Gastroesophageal sphincter (tissue), 4 donors: ENCODE results near the gene GNPTG. TPM values are rescaled to one million over a fixed set of nuclear protein-coding genes. Genes with fewer than 3 reads are reported as not detected.
A peak's percentile ranks its signal among the peaks of the same experiment; 100 is the strongest.

Experiments used
- ATAC-seq: fragments of 150-250 bp; one replicate; pipeline ENCODE4 v1.9.1; 2016; ENCODE audit warnings: mild to moderate bottlenecking, moderate library complexity
- H3K27ac ChIP-seq, 4 donors: fragments of 200-600 bp; sonication (generic) in 3 of 4; 1 replicate in 3 of 4; 2 replicates in 1 of 4; pipeline ENCODE4 v1.5.1; 2016 to 2019
- H3K27me3 ChIP-seq: fragments of 200-600 bp; sonication (generic); one replicate; pipeline ENCODE4 v1.5.1; 2019
- H3K36me3 ChIP-seq, 2 donors: fragments of 200-600 bp; sonication (generic); one replicate each; pipeline ENCODE4 v1.5.1; 2019; ENCODE audit warnings: control low read depth in 1 of 2
- H3K4me1 ChIP-seq, 3 donors: fragments of 200-600 bp; sonication (generic); 1 replicate in 2 of 3; 2 replicates in 1 of 3; pipeline ENCODE4 v1.5.1; 2016 to 2019; ENCODE audit warnings: control low read depth in 2 of 3
- H3K4me3 ChIP-seq, 2 donors: fragments of 200-600 bp; sonication (generic); one replicate each; pipeline ENCODE4 v1.5.1; 2019; ENCODE audit warnings: mild to moderate bottlenecking in 1 of 2, moderate library complexity in 1 of 2
- H3K9me3 ChIP-seq, 3 donors: fragments of 200-600 bp; sonication (generic); one replicate each; pipeline ENCODE4 v1.5.1; 2017 to 2019; ENCODE audit warnings: control low read depth in 2 of 3
- CTCF ChIP-seq, 4 experiments: fragments of 200-600 bp in 2 of 4; fragments of 450-650 bp in 2 of 4; sonication (generic) in 1 of 4; IDR thresholded peaks; one replicate each; pipeline ENCODE4 v1.5.1; 2017 to 2019; ENCODE audit warnings: antibody characterized with exemption in 4 of 4, mild to moderate bottlenecking in 2 of 4, moderate library complexity in 2 of 4
- EP300 ChIP-seq: sonication (generic); formaldehyde crosslinking; IDR thresholded peaks from one replicate; pipeline ENCODE4 v1.6.1; 2017; ENCODE audit warnings: antibody characterized with exemption, mild to moderate bottlenecking
- POLR2A ChIP-seq, 2 donors: fragments of 450-650 bp; IDR thresholded peaks; one replicate each; pipeline ENCODE4 v1.6.1; 2017; ENCODE audit warnings: antibody characterized with exemption in 2 of 2, mild to moderate bottlenecking in 2 of 2, moderate library complexity in 1 of 2
- POLR2AphosphoS5 ChIP-seq: sonication (generic); formaldehyde crosslinking; IDR thresholded peaks from one replicate; pipeline ENCODE4 v1.6.1; 2017; ENCODE audit warnings: antibody characterized with exemption
- WGBS, 2 donors: methylation state at CpG; one replicate each; pipeline ENCODE4 v1.1.5; 2018; ENCODE audit warnings: low coverage in 1 of 2; 5-methylcytosine and 5-hydroxymethylcytosine counted together
- total RNA-seq, 4 donors: library from RNA; depleted of rRNA; stranded (reverse); fragments of >200 nt; gene quantifications; one replicate each; pipeline ENCODE4 v1.1.0, GENCODE V29; 2016

GNPTG gene
- total RNA-seq, 4 donors from 2014 or later, result 45.1 to 55.3 (median 50.5) TPM

GRCh38 chr16:1350691-1351090, 1.0 kb upstream of the GNPTG start:
- Histone ChIP-seq H3K4me1 (peaks cover 0 to 55% (median 23%) of the 10 kb centered on the region in 3 donors), H3K27me3 (no peaks in the 10 kb centered on the region), H3K27ac (peak overlapping the region in 1 of 4 donors; percentile 85), H3K9me3 (no peaks in the 10 kb centered on the region), H3K36me3 (peaks cover 0 to 34% of the 10 kb centered on the region in 2 donors), H3K4me3 (peak overlapping the region; percentile 80 to 84)
- ATAC-seq, result no peak
- TF ChIP-seq POLR2A (IDR thresholded peaks at IDR 0.05) (no peak), CTCF (IDR thresholded peaks at IDR 0.05) (no peak), POLR2AphosphoS5 (no peak), EP300 (no peak)
- WGBS, 2 donors, result no CpG with 5 or more reads among the region's 19 CpGs

GRCh38 chr16:1351215-1351581, 533 bp upstream of the GNPTG start:
- Histone ChIP-seq H3K27me3 (no peaks in the 10 kb centered on the region), H3K36me3 (peaks cover 0 to 34% of the 10 kb centered on the region in 2 donors), H3K9me3 (no peaks in the 10 kb centered on the region), H3K4me3 (peak overlapping the region; percentile 80 to 84), H3K4me1 (peaks cover 0 to 60% (median 23%) of the 10 kb centered on the region in 3 donors), H3K27ac (peak overlapping the region; percentile 14 to 85 (median 76))
- WGBS, 2 donors, result 0% methylated on average over 2 of the region's 35 CpGs; no CpG with 5 or more reads in 1 of the 2 donors
- no peak for TF ChIP-seq EP300
- TF ChIP-seq CTCF (IDR thresholded peaks at IDR 0.05), result no peak
- TF ChIP-seq POLR2AphosphoS5, result no peak
- no peak for TF ChIP-seq POLR2A (IDR thresholded peaks at IDR 0.05)
- no peak for ATAC-seq

- Histone ChIP-seq H3K27me3 (no peaks in the 10 kb centered on the region), H3K4me3 (no peak overlapping the region), H3K4me1 (peaks cover 0 to 65% (median 23%) of the 10 kb centered on the region in 3 donors), H3K9me3 (no peaks in the 10 kb centered on the region), H3K27ac (no peak overlapping the region), H3K36me3 (peaks cover 0 to 30% of the 10 kb centered on the region in 2 donors)
- no peak for TF ChIP-seq EP300
- TF ChIP-seq CTCF (IDR thresholded peaks at IDR 0.05), result no peak
- no peak for TF ChIP-seq POLR2AphosphoS5
- TF ChIP-seq POLR2A (IDR thresholded peaks at IDR 0.05), result no peak
- ATAC-seq, result no peak
- 94% methylated on average over 7 of the region's 49 CpGs; no CpG with 5 or more reads in 1 of the 2 donors for WGBS, 2 donors
These were observed 3.2 kb downstream of the GNPTG start for GRCh38 chr16:1354815-1355540.

GRCh38 chr16:1355591-1355990, 3.9 kb downstream of the GNPTG start:
- no peak for ATAC-seq
- TF ChIP-seq POLR2A (IDR thresholded peaks at IDR 0.05), result no peak
- TF ChIP-seq CTCF (IDR thresholded peaks at IDR 0.05), result no peak
- TF ChIP-seq EP300, result no peak
- TF ChIP-seq POLR2AphosphoS5, result no peak

More at GRCh38 chr16:1355591-1355990, 3.9 kb downstream of the GNPTG start:
- Histone ChIP-seq H3K9me3 (no peaks in the 10 kb centered on the region), H3K36me3 (peaks cover 0 to 30% of the 10 kb centered on the region in 2 donors), H3K27me3 (no peaks in the 10 kb centered on the region), H3K4me1 (peaks cover 0 to 58% (median 22%) of the 10 kb centered on the region in 3 donors), H3K27ac (no peak overlapping the region), H3K4me3 (no peak overlapping the region)
- 60% methylated on average over 2 of the region's 15 CpGs; no CpG with 5 or more reads in 1 of the 2 donors for WGBS, 2 donors
